ENCODE measurements around the gene KIF9.
A peak's percentile ranks its signal among the peaks of the same experiment; 100 is the strongest.
"Not testable (repeated sequence)": the region's sequence is repeated elsewhere in the genome, so short reads cannot be mapped to it uniquely, and the experiment has no call there.

KIF9 gene, protein sequence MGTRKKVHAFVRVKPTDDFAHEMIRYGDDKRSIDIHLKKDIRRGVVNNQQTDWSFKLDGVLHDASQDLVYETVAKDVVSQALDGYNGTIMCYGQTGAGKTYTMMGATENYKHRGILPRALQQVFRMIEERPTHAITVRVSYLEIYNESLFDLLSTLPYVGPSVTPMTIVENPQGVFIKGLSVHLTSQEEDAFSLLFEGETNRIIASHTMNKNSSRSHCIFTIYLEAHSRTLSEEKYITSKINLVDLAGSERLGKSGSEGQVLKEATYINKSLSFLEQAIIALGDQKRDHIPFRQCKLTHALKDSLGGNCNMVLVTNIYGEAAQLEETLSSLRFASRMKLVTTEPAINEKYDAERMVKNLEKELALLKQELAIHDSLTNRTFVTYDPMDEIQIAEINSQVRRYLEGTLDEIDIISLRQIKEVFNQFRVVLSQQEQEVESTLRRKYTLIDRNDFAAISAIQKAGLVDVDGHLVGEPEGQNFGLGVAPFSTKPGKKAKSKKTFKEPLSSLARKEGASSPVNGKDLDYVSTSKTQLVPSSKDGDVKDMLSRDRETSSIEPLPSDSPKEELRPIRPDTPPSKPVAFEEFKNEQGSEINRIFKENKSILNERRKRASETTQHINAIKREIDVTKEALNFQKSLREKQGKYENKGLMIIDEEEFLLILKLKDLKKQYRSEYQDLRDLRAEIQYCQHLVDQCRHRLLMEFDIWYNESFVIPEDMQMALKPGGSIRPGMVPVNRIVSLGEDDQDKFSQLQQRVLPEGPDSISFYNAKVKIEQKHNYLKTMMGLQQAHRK

GRCh38 chr3:47282424-47283192 is at the start of gene KIF9, which contains the start of gene KLHL18:
Gene KIF9, minus strand, starts transcription at chr3:47282799. Its CDS starts 5,425 bp downstream, at chr3:47277374.
Gene KLHL18, plus strand, starts transcription at chr3:47282944. Its CDS starts 22 bp downstream, at chr3:47282966.
- DNase-seq: peak; percentile 96

- peak; percentile 82 for DNase-seq
These were observed 41.8 kb upstream of the KIF9 start for GRCh38 chr3:47324278-47324865.

- DNase-seq: no peak
These were observed 41.1 kb upstream of the KIF9 start for GRCh38 chr3:47323431-47324277.

DNA sequence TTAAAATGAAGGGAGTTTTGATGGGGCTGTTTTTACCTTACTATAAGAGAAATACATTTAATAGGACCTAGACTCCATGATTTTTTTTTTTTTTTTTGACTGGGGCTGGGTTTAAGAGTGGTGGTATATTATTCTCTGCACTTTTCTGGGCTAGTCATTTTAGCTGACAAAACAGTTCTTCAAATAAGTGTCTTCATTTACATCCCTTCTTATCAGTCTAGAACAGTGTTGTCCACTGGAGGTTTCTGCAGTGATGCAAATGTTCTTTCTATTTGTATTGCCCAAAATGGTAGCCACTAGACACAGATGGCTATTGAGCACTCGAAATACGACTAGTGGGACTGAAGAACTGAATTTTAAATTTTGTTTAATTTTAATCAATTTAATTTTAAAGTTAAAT is 37.4 kb upstream of the KIF9 start:
- DNase-seq: no peak

DNA sequence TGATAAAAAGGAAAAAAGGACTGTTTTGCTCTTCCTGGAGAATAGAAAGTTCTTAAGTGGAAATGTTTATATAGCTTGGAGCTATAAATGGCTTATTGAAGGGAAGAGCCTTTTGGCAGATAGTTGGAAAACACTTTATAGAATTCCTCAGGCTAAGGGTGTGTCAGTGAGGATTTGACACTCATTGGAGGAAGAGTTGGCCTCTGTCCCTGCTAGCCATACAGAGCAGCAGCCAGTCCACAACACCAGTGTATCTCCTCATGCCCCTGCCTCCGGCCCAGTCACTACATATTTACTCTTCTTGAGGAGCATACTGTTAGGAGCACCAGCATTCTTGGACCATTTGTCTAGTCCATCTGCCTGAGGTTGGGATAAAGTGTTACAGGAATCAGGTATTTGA is 36.3 kb upstream of the KIF9 start:
- no peak for DNase-seq

DNA sequence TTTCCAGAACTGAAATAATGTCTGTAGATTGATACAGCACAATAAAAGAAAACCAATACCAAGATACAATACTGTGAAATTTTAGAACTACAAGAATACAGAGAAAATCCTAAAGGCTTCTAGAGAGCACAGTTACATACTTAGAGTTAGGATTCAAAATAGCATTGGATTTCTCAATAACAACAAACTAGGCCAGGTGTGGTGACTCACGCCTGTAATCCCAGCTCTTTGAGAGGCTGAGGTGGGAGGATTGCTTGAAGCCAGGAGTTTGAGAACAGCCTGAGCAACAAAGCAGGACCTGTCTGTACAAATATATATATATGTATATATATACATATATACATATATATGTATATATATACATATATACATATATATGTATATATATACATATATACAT is 33.6 kb upstream of the KIF9 start:
- not testable (repeated sequence) for DNase-seq

GRCh38 chr3:47315069-47315647 is 32.6 kb upstream of the KIF9 start:
- DNase-seq: peak; percentile 16

- no peak for DNase-seq
These were observed 31.6 kb upstream of the KIF9 start for GRCh38 chr3:47314056-47314764.

DNA sequence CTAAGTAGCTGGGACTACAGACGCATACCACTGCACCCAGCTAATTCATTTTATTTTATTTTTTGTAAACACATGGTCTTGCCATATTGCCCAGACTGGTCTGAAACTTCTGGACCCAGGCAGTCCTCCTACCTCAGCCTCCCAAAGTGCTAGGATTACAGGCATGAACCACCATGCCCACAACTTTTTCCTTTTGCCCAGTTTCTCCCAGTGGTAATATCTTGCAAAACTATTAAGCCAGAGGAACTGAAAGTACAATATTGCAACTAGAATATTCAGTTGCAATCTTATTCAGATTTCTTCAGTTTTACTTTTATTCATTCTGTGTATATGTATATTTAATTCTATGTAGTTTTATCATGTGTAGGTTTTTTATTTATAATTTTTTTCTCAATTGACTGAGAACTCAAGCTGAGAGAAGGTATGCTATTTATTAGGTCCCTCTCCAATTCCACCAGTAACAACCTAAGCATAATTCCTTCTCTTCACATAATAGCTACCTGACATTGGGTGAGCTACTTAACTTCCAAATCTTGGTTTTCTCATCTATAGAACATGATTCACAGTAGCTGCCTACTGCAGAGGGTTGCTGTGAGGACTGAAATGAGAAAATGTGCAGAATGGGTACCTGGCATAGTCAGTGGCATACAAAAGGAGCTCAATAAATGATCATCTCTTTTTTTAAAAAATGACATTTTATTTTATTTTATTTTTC is 30.9 kb upstream of the KIF9 start:
- DNase-seq: no peak

DNA sequence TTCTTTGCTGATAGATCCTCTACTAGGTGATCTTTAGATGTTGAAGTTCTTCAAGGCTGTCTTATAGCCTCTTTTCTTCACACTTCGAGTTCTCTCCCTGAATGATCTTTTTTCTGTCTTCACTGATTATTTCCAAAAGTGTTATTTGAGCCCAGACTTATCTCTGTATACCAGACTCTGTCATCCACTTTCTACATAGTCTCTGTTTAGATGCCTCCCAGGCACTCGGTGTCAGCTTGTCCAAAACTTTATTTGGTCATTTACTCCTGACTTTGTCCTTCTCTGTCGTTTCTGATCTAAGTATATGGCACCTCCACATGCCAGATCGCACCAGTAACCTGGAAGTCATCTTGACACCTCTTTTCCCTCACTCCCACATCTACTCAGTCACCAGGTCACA is 27.8 kb upstream of the KIF9 start:
- no peak for DNase-seq

GRCh38 chr3:47309231-47309630 is 26.6 kb upstream of the KIF9 start:
- not testable (repeated sequence) for DNase-seq

- DNase-seq: no peak
These were observed 23.4 kb upstream of the KIF9 start for GRCh38 chr3:47306022-47306421.

DNA sequence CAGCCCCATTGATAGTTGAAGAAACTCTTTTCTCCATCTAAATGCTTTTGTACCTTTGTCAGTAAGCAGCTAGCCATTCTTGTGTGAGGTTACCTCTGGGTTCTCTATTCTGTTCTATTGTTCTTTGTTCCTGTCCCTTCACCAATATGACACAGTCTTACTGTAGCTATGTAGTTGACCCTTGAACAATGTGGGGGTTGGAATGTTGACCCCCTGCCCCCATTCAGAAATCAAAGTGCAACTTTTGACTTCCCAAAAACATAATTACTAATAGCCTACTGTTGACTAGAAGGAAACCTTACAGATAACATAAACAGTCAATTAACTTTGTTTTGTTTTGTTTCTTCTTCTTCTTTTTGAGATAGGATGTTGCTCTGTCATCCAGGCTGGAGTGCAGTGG is 18.9 kb upstream of the KIF9 start:
- DNase-seq: no peak

DNA sequence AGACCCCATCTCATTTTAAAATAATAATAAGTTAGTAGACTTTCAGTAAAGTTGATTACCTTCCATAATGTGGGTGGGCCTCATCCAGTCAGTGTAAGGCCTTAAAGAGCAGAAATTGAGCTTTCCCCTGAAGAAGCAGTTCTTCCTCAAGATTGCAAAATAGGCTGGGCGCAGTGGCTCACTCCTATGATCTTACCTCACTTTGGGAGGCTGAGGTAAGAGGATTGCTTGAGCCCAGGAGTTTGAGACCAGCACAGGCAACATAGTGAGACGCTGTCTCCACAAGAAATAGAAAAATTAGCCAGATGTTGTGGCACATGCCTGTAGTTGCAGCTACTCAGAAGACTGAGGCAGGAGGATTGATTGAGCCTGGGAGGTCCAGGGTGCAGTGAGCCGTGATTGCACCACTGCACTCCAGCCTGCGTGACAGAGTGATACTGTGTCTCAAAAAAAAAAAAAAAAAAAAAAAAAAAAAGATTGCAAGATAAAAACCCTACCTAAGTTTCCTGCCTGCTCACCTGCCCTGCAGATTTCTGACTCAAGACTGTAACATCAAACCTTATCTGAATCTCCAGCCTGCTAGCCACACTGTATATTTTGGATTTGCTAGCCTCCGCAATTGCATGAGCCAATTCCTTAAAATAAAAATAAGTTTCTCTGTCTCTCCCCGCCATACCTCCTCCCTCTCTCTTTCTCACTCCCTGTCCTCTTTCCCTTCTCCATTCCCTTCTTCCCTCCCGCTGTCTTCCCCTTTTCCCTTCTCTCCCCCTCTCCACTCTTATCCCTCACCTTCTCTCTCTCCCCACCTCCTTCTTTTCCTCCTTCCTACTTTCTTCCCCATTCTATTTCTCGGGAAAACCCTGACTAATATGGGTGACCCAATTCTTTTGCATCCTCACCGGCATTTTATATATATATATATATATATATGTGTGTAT is 17.1 kb upstream of the KIF9 start:
- no peak for DNase-seq

DNA sequence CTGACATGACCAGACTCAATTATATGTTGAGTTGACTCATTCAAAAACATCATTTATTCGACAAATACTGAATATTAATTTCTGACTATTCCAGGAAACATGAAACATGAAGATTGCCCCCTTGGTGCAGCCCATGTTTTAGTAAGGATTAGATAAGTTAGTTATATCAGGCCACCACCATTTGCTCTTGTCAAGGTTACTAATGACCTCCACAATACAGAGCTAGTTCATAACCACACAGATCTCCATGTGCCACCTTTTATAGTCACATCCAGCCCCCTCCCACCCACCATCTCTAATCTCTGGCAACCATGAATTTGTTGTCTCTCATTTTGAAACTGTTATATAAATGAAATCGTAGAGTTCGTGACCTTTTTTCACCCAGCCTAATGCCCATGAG is 15.8 kb upstream of the KIF9 start:
- DNase-seq: no peak

- peak; percentile 16 for DNase-seq
These were observed 14.1 kb upstream of the KIF9 start for GRCh38 chr3:47296562-47297302.

- DNase-seq: no peak
These were observed 13.4 kb upstream of the KIF9 start for GRCh38 chr3:47295976-47296375.

DNA sequence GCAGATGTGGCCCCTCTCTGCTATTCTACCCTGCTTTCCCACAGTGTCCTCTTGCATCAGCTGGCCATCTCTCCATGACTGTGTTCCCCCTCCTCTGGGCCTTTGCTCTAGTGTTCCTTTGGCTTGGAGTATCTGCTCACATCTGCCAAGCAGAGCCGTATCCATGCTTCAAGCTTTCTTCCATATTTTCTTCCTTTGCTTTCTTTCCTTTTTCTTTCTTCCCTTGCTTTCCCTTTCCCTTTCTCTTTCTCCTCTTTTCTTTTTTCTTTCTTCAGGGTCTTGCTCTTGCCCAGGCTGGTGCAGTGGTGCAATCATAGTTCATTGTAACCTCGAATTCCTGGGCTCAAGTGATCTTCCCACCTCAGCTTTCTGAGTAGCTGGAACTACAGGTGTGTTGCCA is 12.7 kb upstream of the KIF9 start:
- DNase-seq: no peak
